ENCODE data around the gene EXOC6.

- TF ChIP-seq CTCF (IDR thresholded peaks at IDR 0.05) (no peak), POLR2AphosphoS5 (IDR thresholded peaks at IDR 0.05) (no peak)
Observed at GRCh38 chr10:93097386-93097785, 249.1 kb downstream of the EXOC6 start.

Data from breast epithelium (tissue), 3 donors.